RWPE2 (cell line): ENCODE data around the gene CALU.

Experiments
- ATAC-seq: fragments of 200-7000 bp; cut with Tn5 transposase; 3 replicates; pipeline ENCODE4 v1.9.1; 2021; ENCODE audit warnings: low read depth
- DNase-seq: peaks from one replicate; pipeline ENCODE4 v3.0.0-alpha.2; 2020; ENCODE audit warnings: low spot score
- H3K27ac ChIP-seq: fragments of 450-650 bp; 2 replicates; pipeline ENCODE4 v1.5.1; 2017; ENCODE audit warnings: mild to moderate bottlenecking; ENCODE audit not compliant: poor library complexity, severe bottlenecking
- H3K27me3 ChIP-seq: fragments of 250-450 bp; sonication (Bioruptor Pico); 2 replicates; pipeline ENCODE4 v1.5.1; 2021; ENCODE audit warnings: mild to moderate bottlenecking, moderate library complexity; ENCODE audit not compliant: insufficient read depth, poor library complexity, severe bottlenecking
- H3K36me3 ChIP-seq: fragments of 250-450 bp; sonication (Bioruptor Pico); 2 replicates; pipeline ENCODE4 v1.5.1; 2020; ENCODE audit warnings: low read depth, mild to moderate bottlenecking, moderate library complexity
- H3K4me1 ChIP-seq: fragments of 250-450 bp; sonication (Bioruptor Pico); 2 replicates; pipeline ENCODE4 v1.5.1; 2021; ENCODE audit warnings: mild to moderate bottlenecking, moderate library complexity; ENCODE audit not compliant: insufficient read depth, poor library complexity, severe bottlenecking
- H3K4me3 ChIP-seq: fragments of 250-450 bp; sonication (Bioruptor Pico); 2 replicates; pipeline ENCODE4 v1.5.1; 2021; ENCODE audit warnings: mild to moderate bottlenecking, moderate library complexity; ENCODE audit not compliant: severe bottlenecking
- H3K9me3 ChIP-seq: fragments of 250-450 bp; sonication (Bioruptor Pico); 2 replicates; pipeline ENCODE4 v1.5.1; 2021; ENCODE audit warnings: mild to moderate bottlenecking, moderate library complexity; ENCODE audit not compliant: severe bottlenecking
- TF ChIP-seq, protein P1 (sequence below): fragments of 450-650 bp; IDR thresholded peaks from one replicate; pipeline ENCODE4 v1.5.1; 2017; ENCODE audit warnings: mild to moderate bottlenecking, moderate library complexity; ENCODE audit not compliant: poor library complexity, severe bottlenecking

The CALU gene

DNA sequence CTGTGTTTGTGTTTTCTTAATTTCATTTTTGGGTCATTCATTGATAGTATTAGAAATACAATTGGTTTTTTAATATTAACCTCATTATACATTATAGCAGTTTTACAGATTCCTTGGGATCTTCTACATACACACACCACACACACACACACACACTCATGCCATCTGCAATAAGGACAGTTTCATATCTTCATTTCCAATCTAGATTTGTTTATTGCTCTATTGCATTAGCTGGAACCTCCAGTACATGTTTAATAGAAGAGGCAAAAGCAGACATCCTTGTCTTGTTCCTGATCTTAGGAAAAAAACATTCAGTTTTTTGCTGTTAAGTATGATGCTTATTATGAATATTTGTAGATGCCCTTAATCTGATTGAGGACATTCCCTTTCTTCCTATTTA, 17.8 kb upstream of the CALU start:
- Histone ChIP-seq H3K9me3 (no peaks in the 10 kb centered on the region), H3K27ac (no peak overlapping the region), H3K36me3 (no peaks in the 10 kb centered on the region), H3K4me1 (no peaks in the 10 kb centered on the region), H3K27me3 (no peaks in the 10 kb centered on the region), H3K4me3 (no peak overlapping the region)
- no peak for DNase-seq
- ATAC-seq = no peak
- TF ChIP-seq, protein P1, sequence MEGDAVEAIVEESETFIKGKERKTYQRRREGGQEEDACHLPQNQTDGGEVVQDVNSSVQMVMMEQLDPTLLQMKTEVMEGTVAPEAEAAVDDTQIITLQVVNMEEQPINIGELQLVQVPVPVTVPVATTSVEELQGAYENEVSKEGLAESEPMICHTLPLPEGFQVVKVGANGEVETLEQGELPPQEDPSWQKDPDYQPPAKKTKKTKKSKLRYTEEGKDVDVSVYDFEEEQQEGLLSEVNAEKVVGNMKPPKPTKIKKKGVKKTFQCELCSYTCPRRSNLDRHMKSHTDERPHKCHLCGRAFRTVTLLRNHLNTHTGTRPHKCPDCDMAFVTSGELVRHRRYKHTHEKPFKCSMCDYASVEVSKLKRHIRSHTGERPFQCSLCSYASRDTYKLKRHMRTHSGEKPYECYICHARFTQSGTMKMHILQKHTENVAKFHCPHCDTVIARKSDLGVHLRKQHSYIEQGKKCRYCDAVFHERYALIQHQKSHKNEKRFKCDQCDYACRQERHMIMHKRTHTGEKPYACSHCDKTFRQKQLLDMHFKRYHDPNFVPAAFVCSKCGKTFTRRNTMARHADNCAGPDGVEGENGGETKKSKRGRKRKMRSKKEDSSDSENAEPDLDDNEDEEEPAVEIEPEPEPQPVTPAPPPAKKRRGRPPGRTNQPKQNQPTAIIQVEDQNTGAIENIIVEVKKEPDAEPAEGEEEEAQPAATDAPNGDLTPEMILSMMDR = no peak

DNA sequence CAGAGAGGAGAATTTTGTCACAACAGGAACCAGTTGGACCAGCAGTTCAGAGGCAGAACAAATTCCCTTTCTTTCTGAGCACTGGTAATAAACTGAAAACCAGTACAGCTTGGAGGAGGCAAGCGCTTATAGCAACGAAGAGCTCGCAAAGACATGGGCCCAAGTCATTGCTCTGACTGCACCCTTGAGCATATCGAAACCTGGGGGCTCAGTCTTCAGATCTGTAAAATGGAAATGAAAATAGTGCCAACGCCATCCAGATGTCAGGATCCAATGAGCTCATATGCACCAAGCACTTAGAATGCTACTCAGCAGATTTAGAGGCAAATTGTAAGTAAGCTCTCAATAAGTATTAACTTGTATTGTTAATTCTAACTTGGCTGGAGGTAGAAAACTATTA, 14.4 kb upstream of the CALU start:
- Histone ChIP-seq H3K4me1 (peaks cover 5% of the 10 kb centered on the region), H3K27ac (no peak overlapping the region), H3K9me3 (no peaks in the 10 kb centered on the region), H3K36me3 (no peaks in the 10 kb centered on the region), H3K27me3 (no peaks in the 10 kb centered on the region), H3K4me3 (no peak overlapping the region)
- DNase-seq (no peak), ATAC-seq (no peak)
- TF ChIP-seq, protein P1 = no peak

DNA sequence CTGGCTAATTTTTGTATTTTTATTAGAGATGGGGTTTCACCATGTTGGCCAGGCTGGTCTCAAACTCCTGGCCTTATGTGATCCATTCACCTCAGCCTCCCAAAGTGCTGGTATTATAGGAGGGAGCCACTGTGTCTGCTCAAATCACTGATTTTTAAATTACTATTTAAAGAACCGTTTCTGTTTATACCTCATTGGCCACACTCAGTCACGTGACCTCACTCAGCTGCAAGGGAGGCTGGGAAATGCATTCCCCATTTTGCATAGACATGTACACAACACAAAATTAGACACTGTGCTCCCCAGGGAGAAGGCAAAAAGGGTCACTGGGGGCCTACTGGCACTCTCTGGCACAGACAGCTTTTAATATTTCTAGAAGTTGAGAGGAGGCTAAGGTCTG, 13.6 kb upstream of the CALU start:
- ATAC-seq (no peak), DNase-seq (no peak)
- TF ChIP-seq, protein P1 = no peak
- Histone ChIP-seq H3K4me1 (peaks cover 5% of the 10 kb centered on the region), H3K9me3 (no peaks in the 10 kb centered on the region), H3K4me3 (no peak overlapping the region), H3K27ac (no peak overlapping the region), H3K36me3 (no peaks in the 10 kb centered on the region), H3K27me3 (no peaks in the 10 kb centered on the region)

DNA sequence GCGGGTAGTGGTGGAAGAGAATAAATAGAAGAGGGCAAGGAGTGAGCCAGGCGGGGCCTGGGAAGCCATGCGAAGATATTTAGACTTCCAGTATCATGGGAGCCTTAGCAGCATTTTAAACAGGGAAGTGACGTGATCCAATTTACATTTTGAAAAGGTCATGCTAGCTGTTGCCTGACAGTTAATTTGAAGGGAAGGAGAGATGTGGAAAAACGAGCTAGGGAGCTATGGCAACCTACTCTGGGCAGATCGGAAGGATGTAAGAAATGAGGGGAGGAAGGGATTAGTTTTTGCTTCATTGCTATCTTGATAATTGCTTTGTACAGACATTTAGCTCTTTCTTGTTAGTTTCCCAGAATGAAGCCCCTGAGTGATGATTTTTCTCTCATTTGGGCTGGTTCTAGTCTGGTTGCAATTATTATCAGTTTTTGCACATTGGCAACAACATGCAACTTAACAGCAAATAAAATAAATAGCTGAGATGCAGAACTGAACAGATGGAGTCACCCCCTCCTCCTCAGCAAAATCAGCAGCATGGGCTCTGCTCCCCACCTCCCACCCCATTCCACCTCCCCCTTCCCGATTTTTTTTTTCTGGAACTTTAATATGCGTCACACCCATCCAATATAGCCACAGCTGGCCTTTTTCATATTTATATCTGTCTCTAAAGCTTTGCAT, 13.0 kb upstream of the CALU start:
- H3K9me3 ChIP-seq = no peaks in the 10 kb centered on the region
- H3K36me3 ChIP-seq = no peaks in the 10 kb centered on the region
- no peak overlapping the region for H3K27ac ChIP-seq
- TF ChIP-seq, protein P1 = no peak
- no peak overlapping the region for H3K4me3 ChIP-seq
- H3K27me3 ChIP-seq = no peaks in the 10 kb centered on the region
- H3K4me1 ChIP-seq = peaks cover 5% of the 10 kb centered on the region
- ATAC-seq (no peak), DNase-seq (no peak)

DNA sequence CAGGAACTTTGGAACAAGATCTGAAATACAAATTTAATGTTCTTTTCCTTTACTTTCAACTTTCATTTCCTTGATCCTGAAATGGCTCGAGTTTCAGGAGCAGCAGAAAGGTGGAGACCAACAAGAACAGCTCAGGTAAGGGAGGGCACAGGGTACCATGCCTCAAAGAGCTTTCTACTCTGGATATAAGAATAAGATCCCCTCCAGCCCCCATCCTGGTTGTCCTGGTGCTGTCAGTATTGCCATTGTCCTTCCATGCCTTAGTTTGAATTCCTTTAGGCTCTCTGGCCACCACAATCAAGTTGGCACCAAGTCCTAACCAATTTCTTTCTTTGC, 12.5 kb upstream of the CALU start:
- DNase-seq = no peak
- Histone ChIP-seq H3K27me3 (no peaks in the 10 kb centered on the region), H3K4me3 (no peak overlapping the region), H3K27ac (no peak overlapping the region), H3K36me3 (no peaks in the 10 kb centered on the region), H3K4me1 (peaks cover 5% of the 10 kb centered on the region), H3K9me3 (no peaks in the 10 kb centered on the region)
- TF ChIP-seq, protein P1 = no peak
- no peak for ATAC-seq
